Spleen (tissue), 7 donors: Measurements from ENCODE around the gene MUC4.

Source experiments
- POLR2A ChIP-seq, 3 donors: fragments of 450-650 bp; IDR thresholded peaks; one replicate each; pipeline ENCODE4 v1.5.1; 2017; ENCODE audit warnings: antibody characterized with exemption in 3 of 3, mild to moderate bottlenecking in 1 of 3
- TF ChIP-seq, protein P1 (sequence below), 11 experiments: fragments of 200-600 bp in 7 of 11; fragments of 450-650 bp in 4 of 11; sonication (generic) in 4 of 11; IDR thresholded peaks in 8 of 11; conservative IDR thresholded peaks in 3 of 11; 1 replicate in 7 of 11; 2 replicates in 4 of 11; pipeline versions ENCODE4 v1.4.0 to v1.8.0; 2016 to 2021; ENCODE audit warnings: antibody characterized with exemption in 11 of 11, inconsistent platforms in 4 of 11, mild to moderate bottlenecking in 1 of 11
- donor health status: DM: no; HTN: no; CAD: no; lungs with moderate emphysema.
- donor health status: DM: no; HTN: no; CAD: no.
- donor health status: DM: no; HTN: no; CAD: no.

- no peak for TF ChIP-seq POLR2A (IDR thresholded peaks at IDR 0.05)
- TF ChIP-seq, protein P1, sequence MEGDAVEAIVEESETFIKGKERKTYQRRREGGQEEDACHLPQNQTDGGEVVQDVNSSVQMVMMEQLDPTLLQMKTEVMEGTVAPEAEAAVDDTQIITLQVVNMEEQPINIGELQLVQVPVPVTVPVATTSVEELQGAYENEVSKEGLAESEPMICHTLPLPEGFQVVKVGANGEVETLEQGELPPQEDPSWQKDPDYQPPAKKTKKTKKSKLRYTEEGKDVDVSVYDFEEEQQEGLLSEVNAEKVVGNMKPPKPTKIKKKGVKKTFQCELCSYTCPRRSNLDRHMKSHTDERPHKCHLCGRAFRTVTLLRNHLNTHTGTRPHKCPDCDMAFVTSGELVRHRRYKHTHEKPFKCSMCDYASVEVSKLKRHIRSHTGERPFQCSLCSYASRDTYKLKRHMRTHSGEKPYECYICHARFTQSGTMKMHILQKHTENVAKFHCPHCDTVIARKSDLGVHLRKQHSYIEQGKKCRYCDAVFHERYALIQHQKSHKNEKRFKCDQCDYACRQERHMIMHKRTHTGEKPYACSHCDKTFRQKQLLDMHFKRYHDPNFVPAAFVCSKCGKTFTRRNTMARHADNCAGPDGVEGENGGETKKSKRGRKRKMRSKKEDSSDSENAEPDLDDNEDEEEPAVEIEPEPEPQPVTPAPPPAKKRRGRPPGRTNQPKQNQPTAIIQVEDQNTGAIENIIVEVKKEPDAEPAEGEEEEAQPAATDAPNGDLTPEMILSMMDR (IDR thresholded peaks at IDR 0.05 in 8 of 11, conservative IDR thresholded peaks at IDR 0.05 in 3 of 11) = no peak
Measured at GRCh38 chr3:195758721-195759353, 52.9 kb downstream of the MUC4 start.
